ENCODE results near the gene NENF.

DNA sequence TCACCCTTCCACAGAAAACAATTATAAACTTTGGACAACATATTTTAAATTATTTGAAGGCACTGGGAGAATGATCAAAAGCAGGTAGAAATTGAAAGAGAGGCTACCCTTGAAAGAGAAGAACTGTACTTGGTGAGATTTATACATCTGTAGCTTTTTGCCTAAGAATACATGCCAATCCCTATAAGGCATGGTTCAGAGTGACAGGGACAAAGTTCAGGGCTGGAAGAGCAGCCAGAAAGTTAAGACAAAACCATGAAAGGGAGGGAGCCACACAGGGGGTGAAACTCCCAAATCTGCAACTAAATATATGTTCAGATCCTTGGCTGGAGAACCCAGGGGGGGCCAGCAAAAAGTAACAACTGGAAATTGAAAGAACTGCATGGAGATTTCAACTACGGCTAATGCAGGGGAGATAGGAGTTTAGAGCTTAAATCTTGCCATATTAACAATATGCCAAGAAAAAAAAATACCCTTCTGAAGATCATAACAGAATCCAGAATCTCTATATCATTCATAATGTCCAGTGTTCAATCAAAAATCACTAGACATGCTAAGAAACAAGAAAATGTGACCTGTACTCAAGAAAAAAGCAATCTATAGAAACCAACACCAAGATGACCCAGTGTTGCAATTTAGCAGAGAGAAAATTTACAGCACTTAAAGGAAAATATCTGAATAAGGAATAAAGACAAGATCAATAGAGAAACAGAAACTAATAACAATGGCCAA lies 43.6 kb upstream of the NENF start:
- TF ChIP-seq, protein P1, sequence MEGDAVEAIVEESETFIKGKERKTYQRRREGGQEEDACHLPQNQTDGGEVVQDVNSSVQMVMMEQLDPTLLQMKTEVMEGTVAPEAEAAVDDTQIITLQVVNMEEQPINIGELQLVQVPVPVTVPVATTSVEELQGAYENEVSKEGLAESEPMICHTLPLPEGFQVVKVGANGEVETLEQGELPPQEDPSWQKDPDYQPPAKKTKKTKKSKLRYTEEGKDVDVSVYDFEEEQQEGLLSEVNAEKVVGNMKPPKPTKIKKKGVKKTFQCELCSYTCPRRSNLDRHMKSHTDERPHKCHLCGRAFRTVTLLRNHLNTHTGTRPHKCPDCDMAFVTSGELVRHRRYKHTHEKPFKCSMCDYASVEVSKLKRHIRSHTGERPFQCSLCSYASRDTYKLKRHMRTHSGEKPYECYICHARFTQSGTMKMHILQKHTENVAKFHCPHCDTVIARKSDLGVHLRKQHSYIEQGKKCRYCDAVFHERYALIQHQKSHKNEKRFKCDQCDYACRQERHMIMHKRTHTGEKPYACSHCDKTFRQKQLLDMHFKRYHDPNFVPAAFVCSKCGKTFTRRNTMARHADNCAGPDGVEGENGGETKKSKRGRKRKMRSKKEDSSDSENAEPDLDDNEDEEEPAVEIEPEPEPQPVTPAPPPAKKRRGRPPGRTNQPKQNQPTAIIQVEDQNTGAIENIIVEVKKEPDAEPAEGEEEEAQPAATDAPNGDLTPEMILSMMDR (conservative IDR thresholded peaks at IDR 0.05 in 1 of 2, IDR thresholded peaks at IDR 0.05 in 1 of 2; ENCODE audit: extremely low read depth in 1 of 2, insufficient read depth in 1 of 2, low read depth in 1 of 2, low read length in 2 of 2): no peak
- TF ChIP-seq EZH2 (IDR thresholded peaks at IDR 0.05; ENCODE audit: borderline replicate concordance, low read length): no peak
